Pancreas (tissue), 10 donors: ENCODE measurements around the gene ANKS1A. TPM values are rescaled to one million over a fixed set of nuclear protein-coding genes. Genes with fewer than 3 reads are reported as not detected.

Source experiments
- ATAC-seq, 4 donors: fragments of 200-7000 bp; cut with Tn5 transposase; one replicate each; pipeline versions ENCODE4 v1.8.0 to v1.9.1; 2020; ENCODE audit warnings: mild to moderate bottlenecking in 4 of 4, moderate library complexity in 4 of 4
- DNase-seq, 6 donors: peaks; one replicate each; pipeline ENCODE4 v3.0.0-alpha.2; 2020
- FAIRE-seq: peaks from 2 replicates; lab custom pipeline; 2012; peaks lifted over from hg19 to GRCh38; lab: Jason Lieb, UNC
- H3K27ac ChIP-seq, 4 donors: fragments of 200-600 bp; sonication (generic); 1 replicate in 3 of 4; 2 replicates in 1 of 4; pipeline versions ENCODE4 v1.5.0 to v1.8.0; 2020
- H3K27me3 ChIP-seq, 4 donors: fragments of 200-600 bp; one replicate each; pipeline ENCODE4 v1.8.0; 2021
- H3K36me3 ChIP-seq, 3 donors: fragments of 200-600 bp; sonication (generic) in 1 of 3; one replicate each; pipeline versions ENCODE4 v1.5.0 to v1.8.0; 2020 to 2021
- H3K4me1 ChIP-seq, 3 donors: fragments of 200-600 bp; one replicate each; pipeline ENCODE4 v1.8.0; 2021
- H3K4me3 ChIP-seq, 4 donors: fragments of 200-600 bp; sonication (generic) in 2 of 4; one replicate each; pipeline versions ENCODE4 v1.5.0 to v1.8.0; 2020 to 2021
- H3K9me3 ChIP-seq, 4 donors: fragments of 200-600 bp; one replicate each; pipeline ENCODE4 v1.8.0; 2021
- WGBS, 2 donors: extraction: QIAGEN DNeasy Blood & Tissue Kit; methylation state at CpG; one replicate each; pipeline ENCODE4 v1.1.7; 2013; 5-methylcytosine and 5-hydroxymethylcytosine counted together
- intact Hi-C, 3 donors: fragments of 100-400 bp; cut with DNase I; formaldehyde crosslinking; loops; one replicate each; pipeline versions ENCODE4 v1.11.1 to v1.14.2; 2022
- polyA plus RNA-seq, 2 donors: library from polyadenylated mRNA; stranded (reverse); fragments of 200-250 nt; gene quantifications; one replicate each; pipeline ENCODE4 v1.2.3, GENCODE V29; 2013
- total RNA-seq, 6 donors: library from RNA; stranded (reverse); fragmentation: NEBNext Ultra II Directional in 4 of 6; extraction: Animal tissue kit (Norgen Biotek cat#: 25700) in 4 of 6; gene quantifications; one replicate each; pipeline versions ENCODE4 v1.2.1 to v1.2.4, GENCODE V29; 2021 to 2023
- TF ChIP-seq, protein P1 (sequence below), 4 donors: fragments of 200-600 bp; sonication (generic) in 3 of 4; IDR thresholded peaks; one replicate each; pipeline versions ENCODE4 v1.5.0 to v1.8.0; 2021; ENCODE audit warnings: antibody characterized with exemption in 4 of 4
- donor health status: healthy with polysubstance abuse.
- donor health status: DM: no; HTN: no; CAD: no; lungs with moderate emphysema.
- donor health status: DM: no; HTN: no; CAD: no.
- donor health status: control.
- donor health status: control.
- donor health status: Bipolar disorder and iron deficiency.
- donor health status: DM: yes; HTN: yes; CAD: no.
- donor health status: DM: no; HTN: no; CAD: no.
- donor health status: DM: no; HTN: no; CAD: no.
- donor health status: DM: yes; HTN: yes; CAD: no.

The ANKS1A gene
- total and polyA plus RNA-seq, 8 donors: 6.1 to 16.7 (median 8.0) TPM

DNA sequence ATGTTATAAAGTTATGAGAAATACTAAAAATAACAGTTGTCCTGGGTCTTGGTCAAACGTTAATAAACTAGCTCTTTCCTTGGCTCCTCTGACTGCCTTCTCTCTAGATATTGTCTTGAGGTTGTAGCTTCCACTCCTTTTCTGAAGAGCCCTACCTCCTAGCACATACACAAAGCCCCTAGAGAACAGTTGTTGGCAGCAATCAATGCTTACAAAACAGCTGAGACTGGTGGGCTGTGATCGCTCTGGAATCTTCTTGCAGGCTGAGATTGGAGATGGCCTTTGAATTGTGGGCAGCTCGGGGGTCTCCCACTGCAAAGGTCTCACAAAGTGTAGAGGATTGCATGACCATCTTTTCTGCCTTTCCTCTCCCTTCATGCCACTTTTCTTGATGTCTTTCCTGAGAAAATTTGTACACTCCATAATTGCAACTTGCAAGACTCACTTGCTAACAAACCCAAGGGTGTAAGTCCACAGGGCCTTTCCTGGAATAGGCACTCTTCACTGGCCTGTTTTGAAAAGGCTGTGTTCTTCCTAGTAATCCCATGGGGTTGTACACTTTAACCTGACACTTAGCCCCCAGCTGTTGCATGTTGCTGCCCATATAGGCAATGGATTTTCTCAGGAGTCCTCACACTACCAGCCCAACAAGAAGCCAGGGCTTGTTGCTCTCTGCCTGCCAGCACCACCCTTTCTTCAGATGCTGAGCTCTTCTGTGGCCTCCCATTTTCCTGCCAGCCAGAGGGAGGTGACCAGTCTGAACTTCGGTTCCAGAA lies 152.2 kb downstream of the ANKS1A start:
- WGBS, 2 donors: 80 to 81% methylated on average over 4 of the region's 4 CpGs
- Histone ChIP-seq H3K27ac (no peak overlapping the region), H3K4me1 (peaks cover 5 to 25% (median 23%) of the 10 kb centered on the region in 3 donors), H3K9me3 (no peaks in the 10 kb centered on the region), H3K36me3 (no peaks in the 10 kb centered on the region), H3K27me3 (no peaks in the 10 kb centered on the region), H3K4me3 (no peak overlapping the region)
- TF ChIP-seq, protein P1, sequence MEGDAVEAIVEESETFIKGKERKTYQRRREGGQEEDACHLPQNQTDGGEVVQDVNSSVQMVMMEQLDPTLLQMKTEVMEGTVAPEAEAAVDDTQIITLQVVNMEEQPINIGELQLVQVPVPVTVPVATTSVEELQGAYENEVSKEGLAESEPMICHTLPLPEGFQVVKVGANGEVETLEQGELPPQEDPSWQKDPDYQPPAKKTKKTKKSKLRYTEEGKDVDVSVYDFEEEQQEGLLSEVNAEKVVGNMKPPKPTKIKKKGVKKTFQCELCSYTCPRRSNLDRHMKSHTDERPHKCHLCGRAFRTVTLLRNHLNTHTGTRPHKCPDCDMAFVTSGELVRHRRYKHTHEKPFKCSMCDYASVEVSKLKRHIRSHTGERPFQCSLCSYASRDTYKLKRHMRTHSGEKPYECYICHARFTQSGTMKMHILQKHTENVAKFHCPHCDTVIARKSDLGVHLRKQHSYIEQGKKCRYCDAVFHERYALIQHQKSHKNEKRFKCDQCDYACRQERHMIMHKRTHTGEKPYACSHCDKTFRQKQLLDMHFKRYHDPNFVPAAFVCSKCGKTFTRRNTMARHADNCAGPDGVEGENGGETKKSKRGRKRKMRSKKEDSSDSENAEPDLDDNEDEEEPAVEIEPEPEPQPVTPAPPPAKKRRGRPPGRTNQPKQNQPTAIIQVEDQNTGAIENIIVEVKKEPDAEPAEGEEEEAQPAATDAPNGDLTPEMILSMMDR (IDR thresholded peaks at IDR 0.05): no peak
- FAIRE-seq: no peak
- intact Hi-C loops: no loop called here
- ATAC-seq: no peak
- no peak for DNase-seq

DNA sequence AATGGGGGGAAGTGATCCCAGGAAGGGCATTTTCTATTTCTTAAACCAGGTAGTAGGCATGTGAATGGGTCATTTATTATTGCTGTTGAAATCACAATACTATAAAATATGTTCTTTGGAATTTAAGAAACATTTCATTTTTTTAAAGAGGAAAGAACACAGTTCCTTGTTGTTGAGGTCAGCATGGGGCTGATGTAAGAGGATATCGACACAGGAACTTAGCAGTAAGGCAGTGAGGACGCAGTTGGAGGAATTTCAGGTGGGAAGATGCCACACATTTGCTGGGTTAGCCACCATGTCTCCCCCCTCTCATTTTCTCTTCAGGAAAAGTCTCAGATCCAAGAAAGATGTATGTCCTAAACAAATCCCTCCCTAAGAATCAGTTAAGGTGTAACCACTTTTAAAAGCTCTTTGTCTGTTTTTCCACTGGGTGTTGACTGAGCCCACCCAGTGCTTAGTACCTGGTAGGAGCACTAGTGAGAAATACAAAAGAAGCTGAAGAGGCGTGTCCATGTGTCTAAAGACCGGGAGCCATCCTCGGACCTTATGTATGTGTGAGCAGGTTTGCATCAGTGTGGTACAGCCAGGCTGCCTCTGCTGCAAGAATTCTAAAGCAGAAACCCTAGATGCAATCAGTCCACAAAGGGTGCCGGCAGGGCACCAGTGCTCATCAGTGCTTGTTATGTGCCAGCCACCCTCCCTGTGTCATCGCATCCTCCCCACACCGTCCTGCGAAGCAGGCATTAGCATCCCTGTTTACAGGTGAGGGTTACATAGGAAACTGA lies 153.2 kb downstream of the ANKS1A start:
- TF ChIP-seq, protein P1 (IDR thresholded peaks at IDR 0.05): no peak
- DNase-seq: no peak
- H3K27me3 ChIP-seq: no peaks in the 10 kb centered on the region
- WGBS, 2 donors: 95 to 97% methylated on average over 9 of the region's 9 CpGs
- ATAC-seq: no peak
- H3K27ac ChIP-seq: peak overlapping the region in 2 of 4 donors; percentile 79 to 84
- no peak for FAIRE-seq
- intact Hi-C loops: no loop called here
- H3K4me3 ChIP-seq: no peak overlapping the region
- peaks cover 5 to 30% (median 29%) of the 10 kb centered on the region in 3 donors for H3K4me1 ChIP-seq
- no peaks in the 10 kb centered on the region for H3K36me3 ChIP-seq
- no peaks in the 10 kb centered on the region for H3K9me3 ChIP-seq

DNA sequence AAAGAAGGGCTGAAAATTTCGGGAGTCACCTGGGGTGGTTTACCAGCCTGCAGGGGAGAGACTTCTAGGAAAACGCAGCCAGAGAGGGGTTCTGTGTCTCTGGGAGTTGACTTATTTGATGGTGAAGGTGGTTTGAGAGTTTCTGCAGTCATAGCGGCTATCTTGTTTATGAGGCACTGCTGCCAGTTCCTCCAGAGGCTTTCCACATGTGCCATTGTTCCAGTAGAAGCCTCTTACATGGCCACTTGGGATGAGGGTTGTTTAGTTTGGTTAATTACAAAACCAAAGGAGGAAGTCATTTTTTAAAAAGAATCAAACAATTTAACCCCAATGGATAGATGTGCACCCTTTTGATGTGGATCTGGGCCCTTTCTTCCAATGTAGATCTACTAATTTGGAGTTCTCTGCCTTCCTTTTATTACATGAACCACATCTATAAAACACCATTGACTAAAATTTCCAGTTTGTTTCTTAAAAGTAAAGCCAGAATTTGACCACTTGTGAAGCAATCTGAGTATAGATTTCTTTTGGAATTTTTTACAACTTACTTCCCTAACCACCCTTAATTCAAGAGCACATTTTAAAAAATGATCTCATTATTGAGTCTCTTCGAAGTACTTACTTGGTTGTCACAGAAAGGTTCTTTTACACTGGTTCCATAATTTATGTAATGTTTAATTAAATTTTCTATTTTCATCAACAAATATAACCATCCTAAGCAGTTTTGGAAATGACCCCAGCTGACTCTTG lies 154.5 kb downstream of the ANKS1A start:
- H3K4me3 ChIP-seq: no peak overlapping the region
- WGBS, 2 donors: 66% methylated on average over 4 of the region's 4 CpGs
- ATAC-seq: no peak
- no peaks in the 10 kb centered on the region for H3K27me3 ChIP-seq
- no peak for FAIRE-seq
- no peaks in the 10 kb centered on the region for H3K9me3 ChIP-seq
- DNase-seq: no peak
- TF ChIP-seq, protein P1 (IDR thresholded peaks at IDR 0.05): no peak
- intact Hi-C loops: no loop called here
- peaks cover 11 to 36% (median 29%) of the 10 kb centered on the region in 3 donors for H3K4me1 ChIP-seq
- H3K27ac ChIP-seq: peak overlapping the region; percentile 23 to 84 (median 76)
- no peaks in the 10 kb centered on the region for H3K36me3 ChIP-seq

DNA sequence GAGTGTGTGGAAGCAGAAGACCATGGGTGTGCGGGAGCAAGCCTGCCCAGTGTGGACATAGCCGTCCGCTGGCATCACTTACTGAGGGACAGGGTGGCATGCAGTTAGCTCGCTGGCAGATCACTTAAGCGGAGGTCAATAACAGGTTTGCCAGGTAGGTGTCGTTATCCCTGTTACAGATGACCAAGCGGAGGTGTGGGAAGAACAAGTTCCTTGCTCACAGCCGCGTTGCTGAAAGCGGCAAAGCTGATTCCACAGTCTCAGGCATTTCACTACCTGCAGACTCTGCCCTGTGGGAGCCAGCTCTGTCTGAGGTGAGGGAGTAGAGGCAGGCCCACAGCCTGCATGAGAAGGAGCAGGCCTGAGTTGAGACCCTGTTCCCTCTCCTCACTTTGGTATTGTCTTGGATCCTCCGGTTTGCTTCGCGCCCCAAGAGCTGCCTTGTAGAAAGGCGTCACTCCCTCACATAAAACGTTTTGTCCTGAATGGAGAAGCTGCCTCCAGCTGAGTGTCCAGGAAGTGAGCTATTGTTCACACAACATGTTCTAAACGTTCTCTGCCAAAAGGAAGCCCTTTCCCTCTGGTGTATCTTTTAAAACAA lies 155.2 kb downstream of the ANKS1A start:
- ATAC-seq: peak; percentile 60 to 80 (median 68)
- H3K4me1 ChIP-seq: peaks cover 11 to 36% (median 29%) of the 10 kb centered on the region in 3 donors
- FAIRE-seq: no peak
- no peaks in the 10 kb centered on the region for H3K27me3 ChIP-seq
- no peaks in the 10 kb centered on the region for H3K9me3 ChIP-seq
- peak in 4 of 6 donors; percentile 29 to 61 (median 44) for DNase-seq
- TF ChIP-seq, protein P1 (IDR thresholded peaks at IDR 0.05): no peak
- 47 to 48% methylated on average over 16 of the region's 16 CpGs for WGBS, 2 donors
- H3K4me3 ChIP-seq: no peak overlapping the region
- H3K27ac ChIP-seq: peak overlapping the region; percentile 23 to 84 (median 76)
- no peaks in the 10 kb centered on the region for H3K36me3 ChIP-seq
- intact Hi-C loops: no loop called here
